Measurements from ENCODE around the gene NBPF15.
"Not testable (repeated sequence)": the region's sequence is repeated elsewhere in the genome, so short reads cannot be mapped to it uniquely, and the experiment has no call there.

DNA sequence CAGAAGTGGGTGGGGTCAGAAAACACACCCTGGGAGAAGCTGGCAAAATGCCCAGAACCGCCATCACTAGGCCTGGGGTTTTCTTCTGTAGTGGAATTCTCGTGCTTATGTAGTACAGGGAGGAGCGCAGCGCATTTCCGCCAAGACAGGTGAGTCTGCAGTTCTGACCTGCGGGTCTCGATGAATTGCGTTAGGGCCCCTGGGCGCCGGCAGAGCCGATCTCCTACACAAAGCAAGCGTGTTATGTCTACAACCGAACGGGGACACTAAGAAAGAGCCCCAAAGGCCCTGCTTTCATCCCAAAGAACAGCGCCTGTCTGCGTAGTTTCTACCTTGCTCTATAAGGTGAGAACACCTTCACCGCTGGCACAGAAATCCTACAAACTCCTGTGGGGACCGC, 28.9 kb upstream of the NBPF15 start:
- TF ChIP-seq, protein P1, sequence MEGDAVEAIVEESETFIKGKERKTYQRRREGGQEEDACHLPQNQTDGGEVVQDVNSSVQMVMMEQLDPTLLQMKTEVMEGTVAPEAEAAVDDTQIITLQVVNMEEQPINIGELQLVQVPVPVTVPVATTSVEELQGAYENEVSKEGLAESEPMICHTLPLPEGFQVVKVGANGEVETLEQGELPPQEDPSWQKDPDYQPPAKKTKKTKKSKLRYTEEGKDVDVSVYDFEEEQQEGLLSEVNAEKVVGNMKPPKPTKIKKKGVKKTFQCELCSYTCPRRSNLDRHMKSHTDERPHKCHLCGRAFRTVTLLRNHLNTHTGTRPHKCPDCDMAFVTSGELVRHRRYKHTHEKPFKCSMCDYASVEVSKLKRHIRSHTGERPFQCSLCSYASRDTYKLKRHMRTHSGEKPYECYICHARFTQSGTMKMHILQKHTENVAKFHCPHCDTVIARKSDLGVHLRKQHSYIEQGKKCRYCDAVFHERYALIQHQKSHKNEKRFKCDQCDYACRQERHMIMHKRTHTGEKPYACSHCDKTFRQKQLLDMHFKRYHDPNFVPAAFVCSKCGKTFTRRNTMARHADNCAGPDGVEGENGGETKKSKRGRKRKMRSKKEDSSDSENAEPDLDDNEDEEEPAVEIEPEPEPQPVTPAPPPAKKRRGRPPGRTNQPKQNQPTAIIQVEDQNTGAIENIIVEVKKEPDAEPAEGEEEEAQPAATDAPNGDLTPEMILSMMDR (conservative IDR thresholded peaks at IDR 0.05; ENCODE audit: low read length): not testable (repeated sequence)
- TF ChIP-seq EZH2phosphoT487 (IDR thresholded peaks at IDR 0.05; ENCODE audit: borderline replicate concordance): not testable (repeated sequence)

All from Loucy (cell line).